Gastroesophageal sphincter (tissue), 3 donors: ENCODE data around the gene GRIN2B.

Experiments used
- CTCF ChIP-seq, 4 experiments: fragments of 200-600 bp in 2 of 4; fragments of 450-650 bp in 2 of 4; sonication (generic) in 1 of 4; IDR thresholded peaks; one replicate each; pipeline ENCODE4 v1.5.1; 2017 to 2019; ENCODE audit warnings: antibody characterized with exemption in 4 of 4, mild to moderate bottlenecking in 2 of 4, moderate library complexity in 2 of 4
- POLR2A ChIP-seq, 2 donors: fragments of 450-650 bp; IDR thresholded peaks; one replicate each; pipeline ENCODE4 v1.6.1; 2017; ENCODE audit warnings: antibody characterized with exemption in 2 of 2, mild to moderate bottlenecking in 2 of 2, moderate library complexity in 1 of 2

GRCh38 chr12:13968281-13968680, 13.1 kb downstream of the GRIN2B start:
- TF ChIP-seq CTCF (IDR thresholded peaks at IDR 0.05), result no peak
- no peak for TF ChIP-seq POLR2A (IDR thresholded peaks at IDR 0.05)
